Neuronal stem cell (in vitro differentiated cells): ENCODE results near the gene SERPINA6.

ENCODE experiments used
- DNase-seq: peaks from one replicate; pipeline ENCODE4 v3.0.0-alpha.2; 2013; ENCODE audit warnings: low spot score
- H2AFZ ChIP-seq: one replicate; pipeline ENCODE4 v1.6.1; 2013; ENCODE audit warnings: mild to moderate bottlenecking, low read length, inconsistent platforms
- H2AK5ac ChIP-seq: 2 replicates; pipeline ENCODE4 v1.6.1; 2013; ENCODE audit warnings: low read depth, mild to moderate bottlenecking, inconsistent platforms, low read length, moderate library complexity, mixed read lengths
- H2BK120ac ChIP-seq: 2 replicates; pipeline ENCODE4 v1.6.1; 2013; ENCODE audit warnings: low read depth, mild to moderate bottlenecking, inconsistent platforms, low read length, moderate library complexity, mixed read lengths
- H2BK12ac ChIP-seq: one replicate; pipeline ENCODE4 v1.6.1; 2013; ENCODE audit warnings: low read length, inconsistent platforms
- H2BK15ac ChIP-seq: 2 replicates; pipeline ENCODE4 v1.6.1; 2013; ENCODE audit warnings: mild to moderate bottlenecking, low read length, inconsistent platforms, mixed read lengths
- H2BK5ac ChIP-seq: one replicate; pipeline ENCODE4 v1.6.1; 2013; ENCODE audit warnings: inconsistent platforms, mild to moderate bottlenecking, low read length, moderate library complexity
- H3K14ac ChIP-seq: one replicate; pipeline ENCODE4 v1.6.1; 2013; ENCODE audit warnings: low read length, inconsistent platforms
- H3K18ac ChIP-seq: 2 replicates; pipeline ENCODE4 v1.6.1; 2013; ENCODE audit warnings: low read length, inconsistent platforms
- H3K23ac ChIP-seq: 2 replicates; pipeline ENCODE4 v1.6.1; 2013; ENCODE audit warnings: low read depth, mild to moderate bottlenecking, mixed read lengths, low read length, inconsistent platforms; ENCODE audit not compliant: poor library complexity
- H3K27ac ChIP-seq: replicated peaks from 3 replicates; pipeline ENCODE4 v1.5.1; 2013; ENCODE audit warnings: low read length, inconsistent platforms
- H3K27me3 ChIP-seq, 3 experiments: 2 replicates each; pipeline ENCODE4 v1.6.1; 2013; ENCODE audit warnings: low read length in 3 of 3, mild to moderate bottlenecking in 2 of 3, inconsistent platforms in 1 of 3, low read depth in 1 of 3, mixed read lengths in 1 of 3, moderate library complexity in 1 of 3; ENCODE audit not compliant: control insufficient read depth in 3 of 3, insufficient read depth in 3 of 3
- H3K36me3 ChIP-seq, 2 donors: replicated peaks in 1 of 2; 2 replicates each; pipeline ENCODE4 v1.6.1; 2013; ENCODE audit warnings: low read length in 2 of 2; ENCODE audit not compliant: control insufficient read depth in 2 of 2, insufficient read depth in 2 of 2
- H3K4ac ChIP-seq: 2 replicates; pipeline ENCODE4 v1.6.1; 2013; ENCODE audit warnings: inconsistent platforms, mild to moderate bottlenecking, low read length, moderate library complexity
- H3K4me1 ChIP-seq, 2 donors: 1 replicate in 1 of 2; 2 replicates in 1 of 2; pipeline ENCODE4 v1.6.1; 2013; ENCODE audit warnings: low read length in 2 of 2, low read depth in 1 of 2; ENCODE audit not compliant: control insufficient read depth in 2 of 2, insufficient read depth in 1 of 2
- H3K4me2 ChIP-seq: one replicate; pipeline ENCODE4 v1.6.1; 2013; ENCODE audit warnings: mild to moderate bottlenecking, low read length, inconsistent platforms; ENCODE audit not compliant: insufficient read depth, poor library complexity, severe bottlenecking
- H3K4me3 ChIP-seq, 2 donors: 2 replicates each; pipeline ENCODE4 v1.5.1; 2013; ENCODE audit warnings: low read length in 2 of 2, mild to moderate bottlenecking in 2 of 2, inconsistent platforms in 1 of 2, moderate library complexity in 1 of 2
- H3K79me1 ChIP-seq: one replicate; pipeline ENCODE4 v1.6.1; 2013; ENCODE audit warnings: low read depth, mild to moderate bottlenecking, inconsistent platforms, low read length, moderate library complexity
- H3K9ac ChIP-seq: one replicate; pipeline ENCODE4 v1.6.1; 2013; ENCODE audit warnings: mild to moderate bottlenecking, low read depth, low read length, inconsistent platforms; ENCODE audit not compliant: poor library complexity
- H3K9me3 ChIP-seq, 2 donors: replicated peaks in 1 of 2; 2 replicates each; pipeline versions ENCODE3 to v1.6.1; 2013; ENCODE audit warnings: low read length in 2 of 2, mild to moderate bottlenecking in 2 of 2, inconsistent platforms in 1 of 2, low read depth in 1 of 2, mixed read lengths in 1 of 2, moderate library complexity in 1 of 2; ENCODE audit not compliant: control insufficient read depth in 2 of 2, insufficient read depth in 1 of 2
- H4K8ac ChIP-seq: one replicate; pipeline ENCODE4 v1.6.1; 2013; ENCODE audit warnings: low read depth, mild to moderate bottlenecking, inconsistent platforms, low read length, moderate library complexity
- H4K91ac ChIP-seq: one replicate; pipeline ENCODE4 v1.6.1; 2013; ENCODE audit warnings: low read length, low read depth, mild to moderate bottlenecking, inconsistent platforms; ENCODE audit not compliant: poor library complexity
- WGBS, 2 donors: extraction: QIAGEN DNeasy Blood & Tissue Kit; methylation state at CpG; one replicate each; pipeline ENCODE4 v1.1.7; 2013; ENCODE audit warnings: missing lambda C conversion rate in 2 of 2, mixed read lengths in 1 of 2; ENCODE audit not compliant: insufficient read length in 2 of 2, insufficient replicate concordance in 1 of 2; ENCODE audit errors: extremely low coverage in 2 of 2; 5-methylcytosine and 5-hydroxymethylcytosine counted together

SERPINA6 gene

DNA sequence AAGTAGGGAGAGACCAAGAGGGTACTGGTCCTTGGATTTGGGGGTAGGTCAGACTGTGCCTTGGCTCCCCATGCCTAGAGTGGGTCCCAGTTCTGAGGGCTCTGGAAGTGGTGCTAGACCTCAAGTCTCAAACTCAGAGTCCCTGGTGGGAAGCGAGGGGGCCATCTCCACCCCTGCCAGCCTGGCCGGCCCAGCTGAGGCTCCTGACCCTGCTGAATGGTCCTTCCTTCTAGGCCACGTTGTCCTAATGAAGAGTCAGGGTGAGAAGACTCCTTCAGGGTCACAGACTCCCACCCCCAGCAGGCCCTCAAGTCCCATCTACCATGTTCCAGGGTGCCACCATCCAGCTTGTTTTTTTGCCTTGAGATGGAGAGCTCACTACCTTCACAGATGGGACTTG is 12.9 kb downstream of the SERPINA6 start:
- no peak overlapping the region for H4K91ac ChIP-seq
- no peak overlapping the region for H2BK12ac ChIP-seq
- no peak overlapping the region for H2AK5ac ChIP-seq
- no peak overlapping the region for H2AFZ ChIP-seq
- no peak overlapping the region for H3K9ac ChIP-seq
- no peak overlapping the region for H2BK5ac ChIP-seq
- no peak overlapping the region for H3K4me3 ChIP-seq
- H3K9me3 ChIP-seq, result peaks cover 0 to 7% of the 10 kb centered on the region in 2 donors
- no peak for DNase-seq
- no peak overlapping the region for H3K23ac ChIP-seq
- peaks cover 0 to 5% of the 10 kb centered on the region in 2 donors for H3K4me1 ChIP-seq
- H3K36me3 ChIP-seq, result no peaks in the 10 kb centered on the region
- no peak overlapping the region for H3K27ac ChIP-seq
- H3K18ac ChIP-seq, result peak overlapping the region; percentile 9
- H3K27me3 ChIP-seq, result peaks cover 0 to 3% (median 0%) of the 10 kb centered on the region in 3 experiments
- WGBS, 2 donors, result no CpG with 5 or more reads among the region's 3 CpGs
- H2BK120ac ChIP-seq, result no peak overlapping the region
- H3K4ac ChIP-seq, result no peak overlapping the region
- no peak overlapping the region for H2BK15ac ChIP-seq
- H3K4me2 ChIP-seq, result no peak overlapping the region
- no peaks in the 10 kb centered on the region for H3K79me1 ChIP-seq
- H4K8ac ChIP-seq, result no peak overlapping the region
- no peak overlapping the region for H3K14ac ChIP-seq

GRCh38 chr14:94309721-94310120 is 13.4 kb downstream of the SERPINA6 start:
- Histone ChIP-seq H3K4me2 (no peak overlapping the region), H3K27me3 (peaks cover 0 to 3% (median 0%) of the 10 kb centered on the region in 3 experiments)

DNA sequence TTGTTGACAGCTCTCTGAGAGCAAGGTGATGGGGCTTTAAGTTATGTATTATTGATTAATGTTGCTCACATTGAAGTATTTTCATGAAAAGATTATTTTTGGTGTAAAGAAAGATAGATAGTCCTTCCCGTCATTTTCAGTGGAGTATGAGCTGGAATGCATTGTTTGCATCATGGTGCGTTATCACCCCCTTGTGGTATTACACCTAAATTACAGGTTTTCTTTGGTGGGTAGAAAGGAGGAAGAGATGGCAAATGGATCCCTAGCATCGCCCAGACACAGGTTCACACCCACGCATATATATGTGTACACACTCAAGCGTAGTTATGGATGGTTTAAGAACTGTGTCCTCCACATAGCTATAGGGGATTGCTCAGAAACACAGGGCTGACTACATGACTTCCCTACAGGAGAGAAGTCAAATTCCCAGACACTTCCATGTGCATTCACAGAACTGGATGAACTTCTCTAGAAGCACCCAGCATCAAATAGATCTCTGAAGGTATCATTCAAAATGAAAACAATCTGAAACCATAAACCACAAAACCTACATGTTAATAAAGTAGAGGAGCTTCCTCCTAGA is 15.6 kb downstream of the SERPINA6 start:
- Histone ChIP-seq H3K36me3 (no peaks in the 10 kb centered on the region), H2BK5ac (no peak overlapping the region), H3K27ac (no peak overlapping the region), H3K4me3 (no peak overlapping the region), H3K9ac (no peak overlapping the region), H3K9me3 (peaks cover 0 to 9% of the 10 kb centered on the region in 2 donors), H3K23ac (no peak overlapping the region), H3K79me1 (no peaks in the 10 kb centered on the region), H3K4ac (no peak overlapping the region), H3K4me1 (peaks cover 0 to 5% of the 10 kb centered on the region in 2 donors), H2BK120ac (no peak overlapping the region), H3K4me2 (no peak overlapping the region), H4K8ac (no peak overlapping the region), H2BK12ac (no peak overlapping the region), H3K27me3 (no peaks in the 10 kb centered on the region), H2BK15ac (no peak overlapping the region), H4K91ac (no peak overlapping the region), H2AFZ (no peak overlapping the region), H2AK5ac (no peak overlapping the region), H3K14ac (no peak overlapping the region), H3K18ac (no peak overlapping the region)
- DNase-seq, result no peak
- WGBS, 2 donors, result no CpG with 5 or more reads among the region's 5 CpGs

More at GRCh38 chr14:94309721-94310120, 13.4 kb downstream of the SERPINA6 start:
- Histone ChIP-seq H3K23ac (no peak overlapping the region), H3K9me3 (peaks cover 0 to 7% of the 10 kb centered on the region in 2 donors), H3K27ac (no peak overlapping the region), H3K14ac (no peak overlapping the region), H2AK5ac (no peak overlapping the region), H3K79me1 (no peaks in the 10 kb centered on the region), H3K4me1 (peaks cover 0 to 5% of the 10 kb centered on the region in 2 donors), H2BK12ac (no peak overlapping the region), H2BK5ac (no peak overlapping the region), H3K4me3 (no peak overlapping the region), H3K36me3 (no peaks in the 10 kb centered on the region), H4K8ac (no peak overlapping the region), H2BK120ac (no peak overlapping the region), H3K9ac (no peak overlapping the region), H3K18ac (no peak overlapping the region), H2BK15ac (no peak overlapping the region), H4K91ac (no peak overlapping the region), H2AFZ (no peak overlapping the region), H3K4ac (no peak overlapping the region)
- no peak for DNase-seq
- WGBS, 2 donors, result no CpG with 5 or more reads among the region's 10 CpGs

- Histone ChIP-seq H4K8ac (no peak overlapping the region), H3K23ac (no peak overlapping the region), H3K18ac (no peak overlapping the region), H2AK5ac (no peak overlapping the region), H3K14ac (no peak overlapping the region), H3K4me2 (no peak overlapping the region), H3K9me3 (peaks cover 0 to 9% of the 10 kb centered on the region in 2 donors), H2BK15ac (no peak overlapping the region), H3K4me1 (peaks cover 0 to 5% of the 10 kb centered on the region in 2 donors), H3K27me3 (no peaks in the 10 kb centered on the region), H3K4ac (no peak overlapping the region), H2BK120ac (no peak overlapping the region), H2AFZ (no peak overlapping the region), H2BK5ac (no peak overlapping the region), H3K36me3 (no peaks in the 10 kb centered on the region), H3K4me3 (no peak overlapping the region), H4K91ac (no peak overlapping the region), H2BK12ac (no peak overlapping the region), H3K79me1 (no peaks in the 10 kb centered on the region), H3K9ac (no peak overlapping the region), H3K27ac (no peak overlapping the region)
- no peak for DNase-seq
- WGBS, 2 donors, result no CpG with 5 or more reads among the region's 12 CpGs
Measured at GRCh38 chr14:94306047-94306978, 16.8 kb downstream of the SERPINA6 start.
